Measurements from ENCODE around the gene GBP4. TPM values are rescaled to one million over a fixed set of nuclear protein-coding genes. Genes with fewer than 3 reads are reported as not detected.

The GBP4 gene
- total RNA-seq, 4 donors from 2014 or later, result 3.1 to 5.6 (median 4.5) TPM

DNA sequence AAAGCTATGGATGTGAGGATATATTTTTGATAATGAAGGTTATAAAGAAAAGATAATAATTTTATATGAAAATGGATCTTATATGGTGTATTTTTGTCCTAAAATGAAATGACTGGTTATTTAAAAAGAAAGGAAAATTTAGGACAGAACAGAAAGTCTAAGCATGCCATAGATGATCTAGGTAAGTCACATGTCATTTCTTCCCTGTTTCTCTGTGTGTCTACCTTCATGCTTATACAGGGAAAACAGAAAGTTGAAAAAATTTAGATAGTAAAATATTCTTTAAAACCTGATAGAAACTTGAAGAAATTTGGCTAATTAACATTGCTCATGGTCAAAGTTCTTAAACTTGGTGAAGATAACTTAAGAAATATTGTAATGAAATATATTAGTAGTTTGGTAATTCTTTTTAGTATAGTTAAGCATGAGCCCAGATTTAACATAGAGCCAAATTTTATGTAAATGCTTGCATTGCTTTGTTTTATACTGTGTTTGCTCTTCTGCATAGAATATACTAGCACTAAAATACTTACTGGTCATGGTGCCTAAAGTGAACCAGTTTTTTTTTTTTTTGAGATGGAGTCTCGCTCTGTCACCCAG is 12.4 kb upstream of the GBP4 start:
- Histone ChIP-seq H3K27ac (no peak overlapping the region), H3K4me3 (no peak overlapping the region), H3K27me3 (no peaks in the 10 kb centered on the region), H3K4me1 (no peaks in the 10 kb centered on the region), H3K9me3 (no peaks in the 10 kb centered on the region), H3K36me3 (no peaks in the 10 kb centered on the region)
- 100% methylated on average over 1 of the region's 1 CpG; no CpG with 5 or more reads in 1 of the 2 donors for WGBS, 2 donors (ENCODE audit: low coverage in 1 of 2)
- TF ChIP-seq, protein P1, sequence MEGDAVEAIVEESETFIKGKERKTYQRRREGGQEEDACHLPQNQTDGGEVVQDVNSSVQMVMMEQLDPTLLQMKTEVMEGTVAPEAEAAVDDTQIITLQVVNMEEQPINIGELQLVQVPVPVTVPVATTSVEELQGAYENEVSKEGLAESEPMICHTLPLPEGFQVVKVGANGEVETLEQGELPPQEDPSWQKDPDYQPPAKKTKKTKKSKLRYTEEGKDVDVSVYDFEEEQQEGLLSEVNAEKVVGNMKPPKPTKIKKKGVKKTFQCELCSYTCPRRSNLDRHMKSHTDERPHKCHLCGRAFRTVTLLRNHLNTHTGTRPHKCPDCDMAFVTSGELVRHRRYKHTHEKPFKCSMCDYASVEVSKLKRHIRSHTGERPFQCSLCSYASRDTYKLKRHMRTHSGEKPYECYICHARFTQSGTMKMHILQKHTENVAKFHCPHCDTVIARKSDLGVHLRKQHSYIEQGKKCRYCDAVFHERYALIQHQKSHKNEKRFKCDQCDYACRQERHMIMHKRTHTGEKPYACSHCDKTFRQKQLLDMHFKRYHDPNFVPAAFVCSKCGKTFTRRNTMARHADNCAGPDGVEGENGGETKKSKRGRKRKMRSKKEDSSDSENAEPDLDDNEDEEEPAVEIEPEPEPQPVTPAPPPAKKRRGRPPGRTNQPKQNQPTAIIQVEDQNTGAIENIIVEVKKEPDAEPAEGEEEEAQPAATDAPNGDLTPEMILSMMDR (IDR thresholded peaks at IDR 0.05), result no peak
- TF ChIP-seq EP300 (IDR thresholded peaks at IDR 0.05) (no peak), POLR2A (IDR thresholded peaks at IDR 0.05) (no peak), POLR2AphosphoS5 (IDR thresholded peaks at IDR 0.05) (no peak)
- no peak for ATAC-seq

DNA sequence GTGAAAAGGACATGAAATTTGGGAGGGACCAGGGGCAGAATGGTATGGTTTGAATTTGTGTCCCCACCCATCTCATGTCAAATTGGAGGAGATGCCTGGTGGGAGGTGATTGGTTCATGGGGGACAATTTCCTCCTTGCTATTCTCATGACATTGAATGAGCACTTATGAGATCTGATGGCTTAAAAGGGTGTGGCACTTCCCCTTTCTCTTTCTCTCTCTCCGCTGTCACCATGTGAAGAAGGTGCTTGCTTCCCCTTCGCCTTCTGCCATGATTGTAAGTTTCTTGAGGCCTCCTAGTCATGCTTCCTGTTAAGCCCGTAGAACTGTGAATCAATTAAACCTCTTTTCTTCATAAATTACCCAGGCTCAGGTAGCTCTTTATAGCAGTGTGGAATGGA is 7.6 kb upstream of the GBP4 start:
- TF ChIP-seq POLR2AphosphoS5 (IDR thresholded peaks at IDR 0.05), result no peak
- TF ChIP-seq POLR2A (IDR thresholded peaks at IDR 0.05), result no peak
- no peak for TF ChIP-seq EP300 (IDR thresholded peaks at IDR 0.05)
- TF ChIP-seq, protein P1 (IDR thresholded peaks at IDR 0.05), result no peak
- WGBS, 2 donors (ENCODE audit: low coverage in 1 of 2), result 86 to 89% methylated on average over 3 of the region's 3 CpGs
- no peak overlapping the region for H3K4me3 ChIP-seq
- no peaks in the 10 kb centered on the region for H3K4me1 ChIP-seq
- H3K27ac ChIP-seq, result no peak overlapping the region
- peaks cover 0 to 6% (median 0%) of the 10 kb centered on the region in 3 donors for H3K9me3 ChIP-seq
- ATAC-seq, result no peak
- no peaks in the 10 kb centered on the region for H3K27me3 ChIP-seq
- H3K36me3 ChIP-seq, result no peaks in the 10 kb centered on the region

DNA sequence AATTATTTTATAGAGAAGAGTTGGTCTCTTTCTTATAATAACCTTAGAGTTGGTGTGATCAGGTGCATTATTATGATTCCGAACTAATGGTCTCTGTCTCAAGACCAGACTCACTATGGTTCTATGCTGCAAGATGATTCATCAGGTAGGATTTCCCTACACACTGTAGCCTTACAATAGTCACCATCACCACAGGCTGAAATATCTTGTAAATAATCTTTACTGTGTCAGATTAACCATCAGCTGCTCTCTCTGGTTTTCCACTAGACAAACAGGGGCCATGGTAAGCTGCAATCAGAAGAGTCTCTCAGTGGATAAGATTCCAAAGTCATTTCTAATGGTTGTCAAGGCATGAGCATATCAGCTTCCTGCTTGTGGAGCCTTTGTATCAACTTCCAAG is 4.4 kb upstream of the GBP4 start:
- WGBS, 2 donors (ENCODE audit: low coverage in 1 of 2), result 100% methylated on average over 1 of the region's 1 CpG
- Histone ChIP-seq H3K27ac (no peak overlapping the region), H3K9me3 (peaks cover 0 to 6% (median 0%) of the 10 kb centered on the region in 3 donors), H3K4me3 (no peak overlapping the region), H3K27me3 (no peaks in the 10 kb centered on the region), H3K4me1 (peaks cover 0 to 10% (median 0%) of the 10 kb centered on the region in 3 donors), H3K36me3 (no peaks in the 10 kb centered on the region)
- TF ChIP-seq EP300 (IDR thresholded peaks at IDR 0.05) (no peak), POLR2A (IDR thresholded peaks at IDR 0.05) (no peak), POLR2AphosphoS5 (IDR thresholded peaks at IDR 0.05) (no peak)
- TF ChIP-seq, protein P1 (IDR thresholded peaks at IDR 0.05), result no peak
- ATAC-seq, result no peak

DNA sequence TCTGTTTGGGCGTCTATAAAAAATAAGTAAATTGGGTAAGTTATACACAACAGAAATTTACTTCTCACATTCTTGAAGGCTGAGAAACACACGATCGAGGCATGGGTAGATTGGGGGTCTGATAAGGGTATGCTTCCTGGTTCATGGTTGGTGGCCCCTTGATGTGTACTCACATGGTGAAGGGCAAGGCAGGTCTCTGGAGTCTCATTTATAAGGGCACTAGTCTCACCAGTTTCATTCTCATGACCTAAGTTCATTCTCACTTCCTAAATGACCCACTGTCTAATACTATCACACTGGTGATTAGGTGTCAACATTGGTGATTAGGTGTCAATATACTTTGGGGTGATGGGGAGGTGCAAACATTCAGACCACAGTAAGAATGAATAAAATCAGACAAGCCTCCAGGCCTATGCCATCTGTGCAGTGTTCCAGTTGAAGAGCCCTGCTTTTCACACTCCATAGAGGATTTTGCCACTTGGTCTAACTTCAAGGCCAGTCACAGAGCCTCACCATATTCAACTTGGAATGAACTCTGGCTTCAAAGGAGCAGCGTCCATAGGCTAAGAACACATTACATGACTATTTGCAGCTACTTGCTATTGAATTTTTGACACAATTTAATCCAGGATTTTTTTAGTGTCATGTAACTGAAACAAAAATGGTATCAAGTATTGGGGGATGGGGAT is 2.5 kb upstream of the GBP4 start:
- no peak for ATAC-seq
- Histone ChIP-seq H3K9me3 (peaks cover 0 to 6% (median 0%) of the 10 kb centered on the region in 3 donors), H3K27me3 (no peaks in the 10 kb centered on the region), H3K4me1 (peaks cover 0 to 27% (median 0%) of the 10 kb centered on the region in 3 donors), H3K36me3 (no peaks in the 10 kb centered on the region), H3K4me3 (no peak overlapping the region), H3K27ac (no peak overlapping the region)
- TF ChIP-seq POLR2AphosphoS5 (IDR thresholded peaks at IDR 0.05), result no peak
- TF ChIP-seq, protein P1 (IDR thresholded peaks at IDR 0.05), result no peak
- TF ChIP-seq EP300 (IDR thresholded peaks at IDR 0.05), result no peak
- no peak for TF ChIP-seq POLR2A (IDR thresholded peaks at IDR 0.05)
- 76 to 83% methylated on average over 3 to 4 of the region's 4 CpGs for WGBS, 2 donors (ENCODE audit: low coverage in 1 of 2)

DNA sequence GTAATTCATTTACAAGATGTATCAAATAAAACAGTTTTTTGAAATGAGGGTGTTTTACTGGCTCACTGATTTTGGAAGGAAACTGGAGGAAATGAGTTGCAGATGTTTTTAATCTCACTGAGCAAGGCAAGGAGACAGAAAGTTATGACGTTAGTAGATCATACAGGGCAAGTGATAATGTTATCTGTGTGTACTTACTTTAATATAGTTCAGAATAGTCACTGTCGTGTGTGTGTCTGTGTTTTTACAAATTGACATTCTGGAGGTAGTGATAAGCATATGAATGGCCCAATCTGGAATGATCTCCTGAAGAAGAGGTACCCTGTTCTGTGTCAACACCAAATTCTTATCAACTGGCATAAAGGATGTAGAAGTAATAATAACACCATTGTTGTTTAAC is 1.9 kb upstream of the GBP4 start:
- ATAC-seq, result no peak
- WGBS, 2 donors (ENCODE audit: low coverage in 1 of 2), result 21 to 50% methylated on average over 2 of the region's 2 CpGs
- Histone ChIP-seq H3K4me3 (no peak overlapping the region), H3K27me3 (no peaks in the 10 kb centered on the region), H3K27ac (no peak overlapping the region), H3K9me3 (peaks cover 0 to 6% (median 0%) of the 10 kb centered on the region in 3 donors), H3K36me3 (no peaks in the 10 kb centered on the region), H3K4me1 (peaks cover 0 to 27% (median 0%) of the 10 kb centered on the region in 3 donors)
- TF ChIP-seq POLR2A (IDR thresholded peaks at IDR 0.05) (no peak), EP300 (IDR thresholded peaks at IDR 0.05) (no peak), POLR2AphosphoS5 (IDR thresholded peaks at IDR 0.05) (no peak)
- TF ChIP-seq, protein P1 (IDR thresholded peaks at IDR 0.05), result no peak

Data from gastroesophageal sphincter (tissue), 4 donors.